ENCODE results near the gene RBM33. TPM values are rescaled to one million over a fixed set of nuclear protein-coding genes. Genes with fewer than 3 reads are reported as not detected.

Gene RBM33
- total RNA-seq, 1 experiment from 2014 or later: 81.8 TPM

DNA sequence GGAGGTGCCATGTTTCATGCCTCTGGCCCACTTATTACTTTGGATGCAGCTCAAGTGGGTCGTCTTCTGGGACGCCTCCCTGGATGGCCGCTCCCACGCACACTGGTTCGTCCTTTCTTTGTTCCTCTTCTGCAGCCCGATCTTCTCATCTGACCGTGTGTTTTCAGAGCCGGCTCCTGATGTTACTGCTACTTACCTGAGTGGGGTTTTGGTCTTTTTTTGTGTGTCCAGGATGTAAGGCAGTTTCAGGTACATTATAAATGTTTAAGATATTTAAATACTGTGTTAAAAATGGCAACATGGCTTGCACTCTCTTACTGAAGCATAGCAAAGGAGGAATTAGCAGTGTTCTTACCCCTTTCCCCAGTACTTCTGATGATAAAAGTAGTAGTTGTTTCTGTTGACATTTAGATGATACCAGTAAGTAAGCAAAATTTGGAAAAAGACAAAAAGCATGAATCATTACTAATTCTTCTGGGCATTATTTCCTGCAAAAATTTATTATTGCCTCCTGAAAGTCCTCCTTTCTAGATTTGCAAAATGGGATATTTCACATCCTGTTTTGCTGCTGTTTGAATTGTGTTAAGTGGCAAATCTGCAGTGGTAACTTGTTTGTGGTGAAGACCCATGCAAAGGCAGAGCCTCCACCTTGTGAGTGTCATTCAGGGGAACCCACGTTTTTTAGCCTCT, 108.4 kb downstream of the RBM33 start (continued):
- TF ChIP-seq, protein P1, sequence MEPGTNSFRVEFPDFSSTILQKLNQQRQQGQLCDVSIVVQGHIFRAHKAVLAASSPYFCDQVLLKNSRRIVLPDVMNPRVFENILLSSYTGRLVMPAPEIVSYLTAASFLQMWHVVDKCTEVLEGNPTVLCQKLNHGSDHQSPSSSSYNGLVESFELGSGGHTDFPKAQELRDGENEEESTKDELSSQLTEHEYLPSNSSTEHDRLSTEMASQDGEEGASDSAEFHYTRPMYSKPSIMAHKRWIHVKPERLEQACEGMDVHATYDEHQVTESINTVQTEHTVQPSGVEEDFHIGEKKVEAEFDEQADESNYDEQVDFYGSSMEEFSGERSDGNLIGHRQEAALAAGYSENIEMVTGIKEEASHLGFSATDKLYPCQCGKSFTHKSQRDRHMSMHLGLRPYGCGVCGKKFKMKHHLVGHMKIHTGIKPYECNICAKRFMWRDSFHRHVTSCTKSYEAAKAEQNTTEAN (CRISPR knock-in tag; IDR thresholded peaks at IDR 0.05): no peak
- TF ChIP-seq SOX15 (CRISPR knock-in tag; IDR thresholded peaks at IDR 0.05) (no peak), SMAD4 (CRISPR knock-in tag; IDR thresholded peaks at IDR 0.05) (no peak), IRF2 (CRISPR knock-in tag; IDR thresholded peaks at IDR 0.05; ENCODE audit: borderline replicate concordance, low read depth) (no peak), ZNF425 (CRISPR knock-in tag; conservative IDR thresholded peaks at IDR 0.05) (no peak)

- no peak for ATAC-seq
- no peak for TF ChIP-seq STAT6 (CRISPR knock-in tag; conservative IDR thresholded peaks at IDR 0.05; ENCODE audit: low read depth)
- no peak for TF ChIP-seq PRRX2 (CRISPR knock-in tag; IDR thresholded peaks at IDR 0.05)
- TF ChIP-seq ESRRA (CRISPR knock-in tag; IDR thresholded peaks at IDR 0.05; ENCODE audit: borderline replicate concordance): no peak
- no peak for TF ChIP-seq GABPB1 (CRISPR knock-in tag; IDR thresholded peaks at IDR 0.05)
- no peak for TF ChIP-seq ERG (CRISPR knock-in tag; IDR thresholded peaks at IDR 0.05)
- TF ChIP-seq, protein P2, sequence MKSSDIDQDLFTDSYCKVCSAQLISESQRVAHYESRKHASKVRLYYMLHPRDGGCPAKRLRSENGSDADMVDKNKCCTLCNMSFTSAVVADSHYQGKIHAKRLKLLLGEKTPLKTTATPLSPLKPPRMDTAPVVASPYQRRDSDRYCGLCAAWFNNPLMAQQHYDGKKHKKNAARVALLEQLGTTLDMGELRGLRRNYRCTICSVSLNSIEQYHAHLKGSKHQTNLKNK (CRISPR knock-in tag; IDR thresholded peaks at IDR 0.05): no peak
- TF ChIP-seq, protein P3, sequence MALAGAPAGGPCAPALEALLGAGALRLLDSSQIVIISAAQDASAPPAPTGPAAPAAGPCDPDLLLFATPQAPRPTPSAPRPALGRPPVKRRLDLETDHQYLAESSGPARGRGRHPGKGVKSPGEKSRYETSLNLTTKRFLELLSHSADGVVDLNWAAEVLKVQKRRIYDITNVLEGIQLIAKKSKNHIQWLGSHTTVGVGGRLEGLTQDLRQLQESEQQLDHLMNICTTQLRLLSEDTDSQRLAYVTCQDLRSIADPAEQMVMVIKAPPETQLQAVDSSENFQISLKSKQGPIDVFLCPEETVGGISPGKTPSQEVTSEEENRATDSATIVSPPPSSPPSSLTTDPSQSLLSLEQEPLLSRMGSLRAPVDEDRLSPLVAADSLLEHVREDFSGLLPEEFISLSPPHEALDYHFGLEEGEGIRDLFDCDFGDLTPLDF (CRISPR knock-in tag; IDR thresholded peaks at IDR 0.05): no peak
- no peak for TF ChIP-seq ELF4 (CRISPR knock-in tag; IDR thresholded peaks at IDR 0.05; ENCODE audit: low read depth)
- no peak for TF ChIP-seq MXD4 (CRISPR knock-in tag; IDR thresholded peaks at IDR 0.05; ENCODE audit: borderline replicate concordance)
- no peak for TF ChIP-seq FOXJ3 (CRISPR knock-in tag; IDR thresholded peaks at IDR 0.05; ENCODE audit: borderline replicate concordance)
- no peak for TF ChIP-seq JAZF1 (CRISPR knock-in tag; IDR thresholded peaks at IDR 0.05)
- TF ChIP-seq, protein P4, sequence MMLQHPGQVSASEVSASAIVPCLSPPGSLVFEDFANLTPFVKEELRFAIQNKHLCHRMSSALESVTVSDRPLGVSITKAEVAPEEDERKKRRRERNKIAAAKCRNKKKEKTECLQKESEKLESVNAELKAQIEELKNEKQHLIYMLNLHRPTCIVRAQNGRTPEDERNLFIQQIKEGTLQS (CRISPR knock-in tag; conservative IDR thresholded peaks at IDR 0.05): no peak
- no peaks in the 10 kb centered on the region for H3K27me3 Mint-ChIP-seq (ENCODE audit: low read depth)
- H3K4me3 Mint-ChIP-seq: no peak overlapping the region
- 0 out of 2 replicates have a peak overlapping the region, but pooled peaks have one; percentile 4 for H3K27ac Mint-ChIP-seq
- peaks cover 34% of the 10 kb centered on the region for H3K4me1 Mint-ChIP-seq
- H3K36me3 Mint-ChIP-seq: peaks cover 25% of the 10 kb centered on the region
- peaks cover 18% of the 10 kb centered on the region for H3K9me3 Mint-ChIP-seq
- no peak for DNase-seq (ENCODE audit: low spot score)
- POLR2A ChIA-PET: interaction anchor here (0.6 kb wide), 1 partner anchor 110 kb away, joined by 6 read pairs; no protein-coding TSS in a partner anchor
- CTCF ChIA-PET: interaction anchor here (0.6 to 1.6 kb wide), 2 partner anchors 61 to 155 kb away, joined by 3 to 9 read pairs; no protein-coding TSS in a partner anchor
Observed at GRCh38 chr7:155753446-155753965, 109.0 kb downstream of the RBM33 start.

All from WTC11 (cell line).